HepG2 (cell line): ENCODE data around the gene CPLX3. TPM values are rescaled to one million over a fixed set of nuclear protein-coding genes. Genes with fewer than 3 reads are reported as not detected.

ENCODE experiments used
- BORCS8-MEF2B ChIP-seq: sonication (generic); formaldehyde crosslinking; IDR thresholded peaks from 2 replicates; pipeline ENCODE4 v1.8.0; 2022; ENCODE audit warnings: mild to moderate bottlenecking, missing genetic modification reagents
- CHCHD3 ChIP-seq: sonication (generic); formaldehyde crosslinking; IDR thresholded peaks from 2 replicates; pipeline ENCODE4 v1.8.0; 2022; ENCODE audit warnings: mild to moderate bottlenecking, missing genetic modification reagents, moderate library complexity
- IRF2 ChIP-seq: IDR thresholded peaks from 2 replicates; pipeline ENCODE4 v1.6.1; 2018; ENCODE audit warnings: missing genetic modification reagents, missing compliant biosample characterization
- NONO ChIP-seq, 2 experiments: fragments of 450-650 bp in 1 of 2; sonication (generic) in 1 of 2; formaldehyde crosslinking in 1 of 2; IDR thresholded peaks in 1 of 2; conservative IDR thresholded peaks in 1 of 2; 2 replicates each; pipeline versions ENCODE4 v1.6.1 to v1.8.0; 2017 to 2022; ENCODE audit warnings: mild to moderate bottlenecking in 1 of 2, missing genetic modification reagents in 1 of 2, moderate library complexity in 1 of 2
- NR2F6 ChIP-seq, 2 experiments: IDR thresholded peaks; 2 replicates each; pipeline ENCODE4 v1.6.1; 2016; ENCODE audit warnings: antibody characterized with exemption in 1 of 2, mild to moderate bottlenecking in 1 of 2
- SALL2 ChIP-seq: sonication (generic); formaldehyde crosslinking; IDR thresholded peaks from 2 replicates; pipeline ENCODE4 v1.8.1; 2023; ENCODE audit warnings: mild to moderate bottlenecking, missing genetic modification reagents, inconsistent platforms
- TARDBP ChIP-seq: sonication (generic); formaldehyde crosslinking; IDR thresholded peaks from 2 replicates; pipeline ENCODE4 v1.8.0; 2022; ENCODE audit warnings: mild to moderate bottlenecking, missing genetic modification reagents
- XRCC5 ChIP-seq: fragments of 200-400 bp; formaldehyde crosslinking; optimal IDR thresholded peaks from 2 replicates; pipeline ENCODE3; 2017; ENCODE audit warnings: mild to moderate bottlenecking, low read length
- ZNF205 ChIP-seq: IDR thresholded peaks from 2 replicates; pipeline ENCODE4 v1.6.1; 2018; ENCODE audit warnings: missing biosample characterization, missing genetic modification reagents
- ZNF615 ChIP-seq: sonication (generic); formaldehyde crosslinking; IDR thresholded peaks from 2 replicates; pipeline ENCODE4 v1.5.0; 2020; ENCODE audit warnings: mild to moderate bottlenecking, missing genetic modification reagents, borderline replicate concordance
- ZNF703 ChIP-seq: sonication (generic); formaldehyde crosslinking; IDR thresholded peaks from 2 replicates; pipeline ENCODE4 v1.5.1; 2020; ENCODE audit warnings: missing genetic modification reagents, mild to moderate bottlenecking, moderate library complexity, borderline replicate concordance
- polyA plus RNA-seq, 8 experiments: library from polyadenylated mRNA; depleted of rRNA in 3 of 8; stranded (reverse) in 7 of 8; unstranded in 1 of 8; fragments of >200 nt; fragmentation: Illumina TruSeq in 4 of 8; extraction: Trizol in 4 of 8; gene quantifications; 2 replicates each; pipeline versions ENCODE4 v1.2.1 to v1.2.3, GENCODE V29; 2011 to 2016; ENCODE audit warnings: low read depth in 4 of 8, missing spikeins in 1 of 8, mixed read lengths in 1 of 8; ENCODE audit not compliant: insufficient read depth in 1 of 8
- total RNA-seq, 5 experiments: library from RNA; depleted of rRNA; stranded (reverse); fragments of >200 nt; fragmentation: Illumina TruSeq; extraction: Trizol; gene quantifications; 2 replicates each; pipeline ENCODE4 v1.2.3, GENCODE V29; 2016; ENCODE audit warnings: low read depth in 1 of 5
- TF ChIP-seq, protein P1 (sequence below): sonication (generic); formaldehyde crosslinking; IDR thresholded peaks from 2 replicates; pipeline ENCODE4 v1.4.0; 2020; ENCODE audit warnings: mild to moderate bottlenecking, missing genetic modification reagents
- TF ChIP-seq, protein P2 (sequence below): sonication (generic); formaldehyde crosslinking; IDR thresholded peaks from 2 replicates; pipeline ENCODE4 v1.4.0; 2020; ENCODE audit warnings: missing genetic modification reagents
- TF ChIP-seq, protein P3 (sequence below): IDR thresholded peaks from 2 replicates; pipeline ENCODE4 v1.6.1; 2016; ENCODE audit warnings: missing compliant biosample characterization, missing genetic modification reagents, borderline replicate concordance
- TF ChIP-seq, protein P4 (sequence below): sonication (generic); formaldehyde crosslinking; IDR thresholded peaks from 2 replicates; pipeline ENCODE4 v1.8.1; 2022; ENCODE audit warnings: low read depth, mild to moderate bottlenecking, missing genetic modification reagents
- TF ChIP-seq, protein P5 (sequence below): IDR thresholded peaks from 2 replicates; pipeline ENCODE4 v1.6.1; 2012; ENCODE audit warnings: inconsistent platforms

Gene CPLX3
- total and polyA plus RNA-seq, 2 of the 13 experiments (the other 11 are each of a cell fraction or from before 2014, with no cell fraction given), result not detected

DNA sequence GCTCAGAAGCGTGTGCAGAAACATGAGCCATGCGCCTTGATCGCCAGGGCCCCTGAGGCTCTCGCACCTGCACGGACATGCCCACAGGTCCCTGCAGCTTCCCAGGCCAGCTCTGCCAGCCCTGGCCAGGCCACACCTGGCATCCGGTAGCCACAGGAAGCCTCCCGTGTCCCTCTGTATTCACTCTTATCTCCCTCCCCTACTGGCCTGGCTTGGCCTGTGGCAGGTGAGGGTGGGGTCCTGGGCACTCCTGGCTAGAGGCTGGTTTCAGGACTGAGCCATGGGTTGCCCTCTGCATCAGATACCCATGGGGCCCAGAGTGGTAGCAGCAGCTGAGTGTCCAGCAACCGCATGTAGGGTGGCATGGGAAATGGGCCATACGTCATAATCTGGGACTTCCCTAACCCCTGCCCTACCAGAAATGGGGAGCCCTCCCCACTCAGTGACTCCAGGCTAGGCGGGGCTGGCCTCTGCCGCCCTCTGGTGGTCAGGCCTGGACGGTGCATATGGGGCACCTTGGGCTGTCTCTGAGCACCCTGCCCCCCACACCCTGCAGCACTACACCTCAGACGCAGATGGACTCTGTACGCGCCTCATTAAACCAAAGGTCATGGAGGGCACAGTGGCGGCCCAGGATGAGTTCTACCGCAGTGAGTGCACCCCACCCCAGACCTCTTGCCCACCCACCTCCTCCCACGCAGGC lies 26.4 kb upstream of the CPLX3 start (continued):
- TF ChIP-seq, protein P1, sequence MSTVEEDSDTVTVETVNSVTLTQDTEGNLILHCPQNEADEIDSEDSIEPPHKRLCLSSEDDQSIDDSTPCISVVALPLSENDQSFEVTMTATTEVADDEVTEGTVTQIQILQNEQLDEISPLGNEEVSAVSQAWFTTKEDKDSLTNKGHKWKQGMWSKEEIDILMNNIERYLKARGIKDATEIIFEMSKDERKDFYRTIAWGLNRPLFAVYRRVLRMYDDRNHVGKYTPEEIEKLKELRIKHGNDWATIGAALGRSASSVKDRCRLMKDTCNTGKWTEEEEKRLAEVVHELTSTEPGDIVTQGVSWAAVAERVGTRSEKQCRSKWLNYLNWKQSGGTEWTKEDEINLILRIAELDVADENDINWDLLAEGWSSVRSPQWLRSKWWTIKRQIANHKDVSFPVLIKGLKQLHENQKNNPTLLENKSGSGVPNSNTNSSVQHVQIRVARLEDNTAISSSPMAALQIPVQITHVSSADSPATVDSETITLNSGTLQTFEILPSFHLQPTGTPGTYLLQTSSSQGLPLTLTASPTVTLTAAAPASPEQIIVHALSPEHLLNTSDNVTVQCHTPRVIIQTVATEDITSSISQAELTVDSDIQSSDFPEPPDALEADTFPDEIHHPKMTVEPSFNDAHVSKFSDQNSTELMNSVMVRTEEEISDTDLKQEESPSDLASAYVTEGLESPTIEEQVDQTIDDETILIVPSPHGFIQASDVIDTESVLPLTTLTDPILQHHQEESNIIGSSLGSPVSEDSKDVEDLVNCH, result no peak
- TF ChIP-seq CHCHD3 (CRISPR knock-in tag) (0 out of 2 replicates have a peak, but pooled peaks have one; percentile 69), SALL2 (no peak; the same call in 1 of the 2 replicates), ZNF205 (CRISPR knock-in tag) (0 out of 2 replicates have a peak, but pooled peaks have one; percentile 42), XRCC5 (peak; percentile 90), BORCS8-MEF2B (0 out of 2 replicates have a peak, but pooled peaks have one; percentile 6), ZNF703 (CRISPR knock-in tag) (no peak), TARDBP (CRISPR knock-in tag) (0 out of 2 replicates have a peak, but pooled peaks have one; percentile 27), NONO (IDR thresholded peaks at IDR 0.05) (no peak), NONO (CRISPR knock-in tag; conservative IDR thresholded peaks at IDR 0.05) (0 out of 2 replicates have a peak, but pooled peaks have one; percentile 26), IRF2 (CRISPR knock-in tag) (peak; percentile 33; the same call in 1 of the 2 replicates), ZNF615 (CRISPR knock-in tag) (no peak), NR2F6 (IDR thresholded peaks at IDR 0.05) (peak; percentile 27; the same call in 1 of the 2 replicates), NR2F6 (CRISPR knock-in tag; IDR thresholded peaks at IDR 0.05) (peak; percentile 63; the same call in 1 of the 2 replicates)
- TF ChIP-seq, protein P2, sequence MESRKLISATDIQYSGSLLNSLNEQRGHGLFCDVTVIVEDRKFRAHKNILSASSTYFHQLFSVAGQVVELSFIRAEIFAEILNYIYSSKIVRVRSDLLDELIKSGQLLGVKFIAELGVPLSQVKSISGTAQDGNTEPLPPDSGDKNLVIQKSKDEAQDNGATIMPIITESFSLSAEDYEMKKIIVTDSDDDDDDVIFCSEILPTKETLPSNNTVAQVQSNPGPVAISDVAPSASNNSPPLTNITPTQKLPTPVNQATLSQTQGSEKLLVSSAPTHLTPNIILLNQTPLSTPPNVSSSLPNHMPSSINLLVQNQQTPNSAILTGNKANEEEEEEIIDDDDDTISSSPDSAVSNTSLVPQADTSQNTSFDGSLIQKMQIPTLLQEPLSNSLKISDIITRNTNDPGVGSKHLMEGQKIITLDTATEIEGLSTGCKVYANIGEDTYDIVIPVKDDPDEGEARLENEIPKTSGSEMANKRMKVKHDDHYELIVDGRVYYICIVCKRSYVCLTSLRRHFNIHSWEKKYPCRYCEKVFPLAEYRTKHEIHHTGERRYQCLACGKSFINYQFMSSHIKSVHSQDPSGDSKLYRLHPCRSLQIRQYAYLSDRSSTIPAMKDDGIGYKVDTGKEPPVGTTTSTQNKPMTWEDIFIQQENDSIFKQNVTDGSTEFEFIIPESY (CRISPR knock-in tag), result peak; percentile 58
- TF ChIP-seq, protein P3, sequence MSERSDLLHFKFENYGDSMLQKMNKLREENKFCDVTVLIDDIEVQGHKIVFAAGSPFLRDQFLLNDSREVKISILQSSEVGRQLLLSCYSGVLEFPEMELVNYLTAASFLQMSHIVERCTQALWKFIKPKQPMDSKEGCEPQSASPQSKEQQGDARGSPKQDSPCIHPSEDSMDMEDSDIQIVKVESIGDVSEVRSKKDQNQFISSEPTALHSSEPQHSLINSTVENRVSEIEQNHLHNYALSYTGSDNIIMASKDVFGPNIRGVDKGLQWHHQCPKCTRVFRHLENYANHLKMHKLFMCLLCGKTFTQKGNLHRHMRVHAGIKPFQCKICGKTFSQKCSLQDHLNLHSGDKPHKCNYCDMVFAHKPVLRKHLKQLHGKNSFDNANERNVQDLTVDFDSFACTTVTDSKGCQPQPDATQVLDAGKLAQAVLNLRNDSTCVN (CRISPR knock-in tag), result 0 out of 2 replicates have a peak, but pooled peaks have one; percentile 10
- TF ChIP-seq, protein P4, sequence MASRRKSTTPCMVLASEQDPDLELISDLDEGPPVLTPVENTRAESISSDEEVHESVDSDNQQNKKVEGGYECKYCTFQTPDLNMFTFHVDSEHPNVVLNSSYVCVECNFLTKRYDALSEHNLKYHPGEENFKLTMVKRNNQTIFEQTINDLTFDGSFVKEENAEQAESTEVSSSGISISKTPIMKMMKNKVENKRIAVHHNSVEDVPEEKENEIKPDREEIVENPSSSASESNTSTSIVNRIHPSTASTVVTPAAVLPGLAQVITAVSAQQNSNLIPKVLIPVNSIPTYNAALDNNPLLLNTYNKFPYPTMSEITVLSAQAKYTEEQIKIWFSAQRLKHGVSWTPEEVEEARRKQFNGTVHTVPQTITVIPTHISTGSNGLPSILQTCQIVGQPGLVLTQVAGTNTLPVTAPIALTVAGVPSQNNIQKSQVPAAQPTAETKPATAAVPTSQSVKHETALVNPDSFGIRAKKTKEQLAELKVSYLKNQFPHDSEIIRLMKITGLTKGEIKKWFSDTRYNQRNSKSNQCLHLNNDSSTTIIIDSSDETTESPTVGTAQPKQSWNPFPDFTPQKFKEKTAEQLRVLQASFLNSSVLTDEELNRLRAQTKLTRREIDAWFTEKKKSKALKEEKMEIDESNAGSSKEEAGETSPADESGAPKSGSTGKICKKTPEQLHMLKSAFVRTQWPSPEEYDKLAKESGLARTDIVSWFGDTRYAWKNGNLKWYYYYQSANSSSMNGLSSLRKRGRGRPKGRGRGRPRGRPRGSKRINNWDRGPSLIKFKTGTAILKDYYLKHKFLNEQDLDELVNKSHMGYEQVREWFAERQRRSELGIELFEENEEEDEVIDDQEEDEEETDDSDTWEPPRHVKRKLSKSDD (CRISPR knock-in tag), result peak; percentile 49; the same call in 1 of the 2 replicates
- TF ChIP-seq, protein P5, sequence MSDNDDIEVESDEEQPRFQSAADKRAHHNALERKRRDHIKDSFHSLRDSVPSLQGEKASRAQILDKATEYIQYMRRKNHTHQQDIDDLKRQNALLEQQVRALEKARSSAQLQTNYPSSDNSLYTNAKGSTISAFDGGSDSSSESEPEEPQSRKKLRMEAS, result peak; percentile 13; the same call in 1 of the 2 replicates
